NK-92 (cell line): ENCODE measurements around the gene IZUMO1.
A peak's percentile ranks its signal among the peaks of the same experiment; 100 is the strongest.
"Not testable (repeated sequence)": the region's sequence is repeated elsewhere in the genome, so short reads cannot be mapped to it uniquely, and the experiment has no call there.

Experiments used
- DNase-seq: peaks from one replicate; lab custom pipeline; 2025; ENCODE audit not compliant: unreplicated experiment; lab: John Stamatoyannopoulos, UW

IZUMO1 gene

DNA sequence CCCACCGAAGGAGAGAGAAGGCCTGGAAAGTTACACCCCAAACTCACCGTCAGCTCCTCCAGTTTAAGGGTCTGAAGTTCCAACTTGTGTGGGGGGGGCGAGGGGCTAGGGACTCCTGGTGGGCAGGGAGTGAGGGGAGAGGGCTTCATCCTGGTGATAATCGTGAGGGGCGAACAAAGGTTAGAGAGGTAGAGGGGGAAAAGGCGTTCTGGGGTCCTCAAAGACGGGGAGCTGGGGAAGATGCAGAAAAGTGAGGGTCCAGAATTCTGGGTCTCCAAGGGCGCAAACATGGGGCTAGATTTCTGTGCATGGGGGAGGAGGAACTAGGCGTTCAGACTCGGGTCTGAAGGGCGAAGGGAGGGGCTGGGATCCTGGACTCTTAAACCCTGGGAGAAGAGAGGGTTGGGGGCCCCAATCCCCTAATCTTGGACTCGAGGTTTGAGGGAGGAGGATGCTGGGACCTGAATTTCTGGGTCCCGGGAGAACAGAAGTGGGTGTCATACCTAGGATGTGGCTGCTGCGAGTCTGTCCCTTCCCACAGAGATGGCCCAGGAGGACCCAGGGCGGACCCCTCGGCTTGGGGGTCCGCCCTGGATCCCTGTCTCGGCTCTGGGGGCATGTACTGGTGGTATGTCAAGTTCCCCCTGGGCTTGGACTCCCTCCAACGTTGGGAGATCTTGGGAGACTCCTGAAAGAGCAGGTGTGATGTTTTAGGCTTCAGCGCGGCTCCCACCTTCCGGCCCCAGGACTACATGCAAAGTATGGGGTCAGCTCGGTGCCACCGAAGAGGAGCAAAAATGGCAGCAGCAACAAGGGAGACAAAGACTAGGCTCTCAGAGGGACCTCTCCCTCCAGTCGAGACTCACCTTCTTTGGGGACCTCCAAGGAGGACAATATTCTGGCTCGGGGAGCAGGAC is 31.7 kb downstream of the IZUMO1 start:
- DNase-seq: no peak

DNA sequence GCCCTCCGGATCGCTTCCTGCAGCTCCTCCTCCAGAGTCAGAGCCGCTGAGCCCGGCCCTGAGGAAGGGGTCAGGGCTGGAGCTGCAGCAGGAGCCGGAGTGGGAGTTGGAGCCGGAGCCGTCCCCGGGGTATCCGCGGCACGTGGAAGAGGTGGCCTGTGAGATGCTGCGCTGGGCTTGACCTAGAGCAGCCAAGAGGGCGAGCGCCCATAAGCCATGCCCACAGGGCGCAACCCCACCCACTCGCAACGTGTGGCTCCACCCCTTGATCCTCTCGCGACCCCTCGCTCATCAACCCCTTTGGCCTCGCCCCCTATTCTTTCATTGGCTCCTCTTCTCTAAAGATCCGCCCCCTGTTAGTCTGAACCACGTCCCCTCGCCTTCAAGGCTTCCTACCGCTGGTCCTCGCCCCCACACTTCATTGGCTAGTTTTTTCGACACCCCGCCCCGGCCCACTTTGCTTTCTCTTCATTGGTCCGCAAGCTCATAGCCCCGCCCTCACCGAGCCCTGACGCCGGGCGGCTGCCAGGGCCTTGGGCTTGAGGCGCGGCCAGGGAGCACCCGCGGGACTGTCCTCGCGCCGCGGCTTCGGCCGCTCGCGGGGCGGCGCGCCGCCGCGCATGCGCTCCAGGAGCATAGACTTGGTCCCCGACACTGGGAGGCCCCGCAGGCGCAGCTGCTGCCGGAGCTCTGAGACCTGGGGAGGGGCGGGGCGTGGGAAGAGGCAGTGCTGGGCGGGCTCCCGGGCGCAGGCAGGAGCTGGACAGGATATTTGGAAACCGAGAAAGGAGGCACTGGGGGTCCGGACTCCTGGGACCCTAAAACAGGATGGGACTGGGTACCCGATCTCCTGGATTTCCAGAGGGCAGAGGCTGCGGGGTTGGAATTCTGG is 32.6 kb downstream of the IZUMO1 start:
- peak; percentile 83 for DNase-seq

DNA sequence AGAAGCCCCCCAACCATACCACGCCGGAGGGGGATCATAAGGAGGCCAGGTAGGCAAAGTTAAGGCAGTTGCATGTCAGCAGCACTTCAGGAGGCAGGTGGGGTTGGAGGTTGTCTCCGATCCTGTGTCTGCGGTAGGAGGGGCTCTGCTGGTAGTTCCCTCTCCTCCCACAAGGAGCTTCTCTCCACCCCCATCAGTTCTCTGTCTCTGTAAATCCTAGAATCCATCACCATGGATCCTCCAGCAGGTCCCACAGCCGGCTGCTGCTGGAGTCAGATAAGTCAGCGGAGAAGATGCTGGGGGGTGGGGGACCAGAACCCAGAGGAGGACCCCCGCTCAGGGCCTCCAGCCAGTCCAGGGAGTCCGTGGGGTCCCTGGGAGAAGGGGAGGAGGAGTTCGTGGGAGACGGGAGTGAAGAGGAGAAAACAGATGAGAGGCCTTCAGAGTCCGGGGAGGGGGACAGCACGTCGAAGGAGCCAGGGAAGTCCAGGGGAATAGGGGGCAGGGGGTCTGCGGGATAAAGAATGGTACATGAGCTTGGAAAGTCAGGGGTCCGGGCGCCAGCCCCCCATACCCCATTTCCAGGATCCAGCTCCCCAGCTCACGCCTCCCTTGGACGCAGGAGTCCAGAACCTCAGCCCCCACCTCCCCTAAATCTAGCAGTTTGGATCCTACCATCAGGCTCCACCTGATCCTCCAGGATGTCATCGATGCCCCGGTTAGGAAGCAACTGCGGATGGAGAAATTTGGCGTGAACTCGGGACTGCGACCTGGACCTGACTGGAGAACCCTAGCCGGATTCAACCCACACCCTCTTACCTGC is 33.5 kb downstream of the IZUMO1 start:
- DNase-seq: no peak

DNA sequence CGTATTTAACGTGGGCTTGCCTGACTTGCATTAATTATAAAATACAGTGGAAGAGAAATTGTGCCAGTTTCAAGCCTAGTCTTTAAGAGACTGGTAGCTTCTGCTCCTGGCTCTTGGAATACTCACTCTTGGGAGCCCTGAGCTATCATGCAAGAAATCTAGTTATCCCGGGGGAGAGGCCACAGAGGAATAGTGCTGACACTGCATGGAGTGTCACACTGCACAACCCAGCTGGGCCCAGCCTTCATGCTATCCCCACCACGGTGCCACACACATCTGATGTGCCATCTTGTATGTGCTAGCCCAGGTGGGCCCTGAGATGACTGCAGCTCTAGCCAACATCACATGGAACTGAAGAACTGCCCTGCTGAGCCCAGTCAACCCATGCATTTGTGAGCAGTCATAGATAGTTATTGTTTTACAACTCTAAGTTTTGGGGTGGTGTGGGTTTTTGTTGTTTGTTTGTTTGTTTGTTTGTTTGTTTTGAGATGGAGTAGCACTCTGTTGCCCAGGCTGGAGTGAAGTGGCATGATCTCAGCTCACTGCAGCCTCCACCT is 35.5 kb downstream of the IZUMO1 start:
- no peak for DNase-seq

DNA sequence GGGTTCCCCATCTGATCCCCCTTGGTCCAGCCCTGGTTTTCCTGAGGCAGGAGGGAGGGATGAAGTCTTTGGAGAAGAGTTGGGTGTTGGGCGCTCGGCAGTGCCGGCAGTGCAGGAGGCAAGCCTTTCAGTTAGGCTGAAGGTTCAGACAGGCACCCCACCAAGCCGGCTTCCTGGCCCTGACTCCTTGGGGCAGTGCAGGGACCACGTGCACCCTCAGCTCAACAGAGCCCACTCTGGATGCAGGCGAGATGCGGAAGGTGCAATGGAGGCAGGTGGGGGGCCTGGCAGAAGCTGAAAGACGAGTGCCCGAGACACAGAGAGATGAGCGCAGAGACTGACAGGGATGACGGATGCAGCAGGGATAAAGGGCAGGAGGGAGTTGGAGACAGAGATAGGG is 38.2 kb downstream of the IZUMO1 start:
- no peak for DNase-seq

DNA sequence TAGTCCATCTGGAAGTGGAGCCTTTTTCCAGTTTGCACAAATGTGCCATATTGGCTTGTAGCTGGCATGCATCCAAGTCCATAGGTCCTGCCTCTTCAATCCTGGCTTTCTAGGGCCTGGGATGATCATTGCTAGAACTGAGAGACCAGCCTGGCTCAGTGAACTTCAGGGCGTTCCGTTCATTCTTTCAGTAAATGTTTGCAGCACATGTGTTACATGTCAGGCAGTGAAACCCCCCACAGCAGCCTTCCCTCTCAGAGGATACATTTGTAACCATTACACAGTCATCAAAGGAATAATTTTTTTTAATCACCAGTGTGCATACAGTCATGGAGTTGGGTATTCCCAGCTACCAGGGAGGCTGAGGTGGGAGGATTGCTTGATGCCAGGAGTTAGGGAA is 41.3 kb downstream of the IZUMO1 start:
- no peak for DNase-seq

DNA sequence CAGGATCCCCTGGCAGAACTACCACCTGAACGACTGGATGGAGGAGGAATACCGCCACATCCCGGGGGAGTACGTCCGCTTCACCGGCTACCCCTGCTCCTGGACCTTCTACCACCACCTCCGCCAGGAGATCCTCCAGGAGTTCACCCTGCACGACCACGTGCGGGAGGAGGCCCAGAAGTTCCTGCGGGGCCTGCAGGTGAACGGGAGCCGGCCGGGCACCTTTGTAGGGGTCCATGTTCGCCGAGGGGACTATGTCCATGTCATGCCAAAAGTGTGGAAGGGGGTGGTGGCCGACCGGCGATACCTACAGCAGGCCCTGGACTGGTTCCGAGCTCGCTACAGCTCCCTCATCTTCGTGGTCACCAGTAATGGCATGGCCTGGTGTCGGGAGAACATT is 43.4 kb downstream of the IZUMO1 start:
- DNase-seq: no peak

DNA sequence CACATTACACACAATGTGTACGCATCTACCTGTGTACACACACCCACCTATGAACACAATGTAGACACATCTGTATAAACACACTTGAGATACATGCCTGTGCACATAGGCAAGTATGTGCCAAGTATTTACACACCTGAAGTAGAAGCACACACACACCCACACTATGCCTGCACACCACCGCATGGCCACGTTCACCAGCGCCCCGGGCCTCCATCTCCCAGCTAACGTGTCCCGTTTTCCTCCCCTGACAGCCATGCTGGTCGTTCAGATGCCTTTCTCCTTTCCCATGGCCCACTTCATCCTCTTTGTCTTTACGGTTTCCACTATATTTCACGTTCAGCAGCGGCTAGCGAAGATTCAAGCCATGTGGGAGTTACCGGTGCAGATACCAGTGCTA is 44.0 kb downstream of the IZUMO1 start:
- DNase-seq: no peak

DNA sequence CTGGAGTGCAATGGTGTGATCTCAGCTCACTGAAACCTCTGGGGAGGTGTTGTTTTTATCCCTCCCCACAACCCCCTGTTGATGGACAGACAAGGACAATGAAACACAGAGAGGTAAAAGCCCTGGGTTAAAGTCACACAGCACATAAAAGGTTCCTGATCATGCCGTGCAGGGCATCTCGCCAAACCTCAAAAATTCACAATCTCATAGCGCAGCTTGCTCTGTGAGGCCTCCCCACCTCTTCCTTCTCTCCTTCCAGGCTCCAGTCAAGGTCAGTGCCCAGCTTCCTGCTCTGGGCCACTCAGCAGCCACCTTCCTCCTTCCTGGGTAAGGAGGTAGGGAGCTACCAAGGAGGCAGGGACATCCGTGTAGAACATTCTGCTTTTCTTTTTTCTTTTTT is 48.7 kb downstream of the IZUMO1 start:
- no peak for DNase-seq

DNA sequence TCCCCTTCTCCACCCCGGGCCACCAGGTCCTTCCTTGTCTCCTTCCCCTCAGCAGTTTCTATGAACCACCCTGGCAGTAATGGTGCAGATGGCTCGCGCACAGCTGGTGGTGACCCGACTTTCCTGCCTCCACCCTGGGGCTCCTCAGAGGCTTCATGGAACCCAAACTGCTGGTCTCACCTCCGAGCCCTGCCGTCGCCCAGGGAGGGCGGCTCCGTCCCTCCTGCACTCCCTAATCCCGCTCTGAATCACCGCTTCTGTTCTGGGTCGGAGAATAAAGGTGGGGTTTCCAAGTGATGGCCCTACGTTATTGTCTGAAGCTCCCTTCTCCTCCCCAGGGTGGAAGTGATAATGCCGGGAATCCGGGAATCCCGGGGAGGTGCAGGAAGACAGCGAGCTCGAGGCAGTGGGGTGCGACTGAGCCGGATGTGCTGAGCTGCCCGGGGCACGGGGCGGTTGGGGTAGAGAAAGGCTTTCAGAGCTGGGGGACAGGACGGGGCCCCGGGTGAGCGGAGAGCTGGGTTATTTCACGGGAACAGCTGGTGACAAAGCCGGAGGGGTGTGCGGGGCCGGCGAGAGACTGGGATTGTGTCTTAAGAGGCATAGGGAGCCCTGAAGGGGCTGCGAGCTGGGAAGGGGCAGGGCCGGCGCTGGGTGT is 50.2 kb downstream of the IZUMO1 start:
- no peak for DNase-seq

DNA sequence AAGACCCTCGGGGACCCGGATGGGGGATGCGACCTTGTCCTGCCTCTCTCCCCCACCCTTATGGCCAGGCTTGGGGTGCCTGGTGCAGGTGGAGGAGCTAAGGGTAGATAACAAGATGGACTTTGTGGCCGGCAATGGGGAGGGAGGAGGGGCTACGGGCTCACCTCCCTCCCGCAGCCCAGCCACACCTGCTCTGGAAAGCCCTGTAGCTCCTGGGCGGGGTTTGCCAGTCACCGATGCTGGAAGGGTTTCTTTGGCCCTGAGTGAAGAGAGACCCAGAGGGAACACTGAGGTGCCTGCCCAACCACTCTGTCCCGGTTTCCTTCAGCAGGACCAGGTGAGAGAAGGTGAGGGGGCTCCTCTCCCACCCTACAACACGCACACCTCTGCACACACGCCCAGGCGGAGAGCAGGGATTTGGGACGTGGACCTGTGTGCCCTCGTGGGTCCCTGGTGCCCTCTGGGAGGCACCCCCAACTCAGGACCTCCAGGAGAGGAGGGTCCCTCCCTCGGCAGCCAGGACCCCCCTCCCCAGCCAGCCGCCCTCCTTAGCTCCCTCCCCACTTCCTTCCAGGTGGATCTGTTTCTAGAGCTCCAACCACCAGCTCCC is 50.9 kb downstream of the IZUMO1 start, which contains the start of gene FUT2:
Gene FUT2 (plus strand): TSS at position 229 of the 610 bp plus-strand sequence. CDS start 6,986 bp downstream, outside the sequence.
- DNase-seq: no peak

DNA sequence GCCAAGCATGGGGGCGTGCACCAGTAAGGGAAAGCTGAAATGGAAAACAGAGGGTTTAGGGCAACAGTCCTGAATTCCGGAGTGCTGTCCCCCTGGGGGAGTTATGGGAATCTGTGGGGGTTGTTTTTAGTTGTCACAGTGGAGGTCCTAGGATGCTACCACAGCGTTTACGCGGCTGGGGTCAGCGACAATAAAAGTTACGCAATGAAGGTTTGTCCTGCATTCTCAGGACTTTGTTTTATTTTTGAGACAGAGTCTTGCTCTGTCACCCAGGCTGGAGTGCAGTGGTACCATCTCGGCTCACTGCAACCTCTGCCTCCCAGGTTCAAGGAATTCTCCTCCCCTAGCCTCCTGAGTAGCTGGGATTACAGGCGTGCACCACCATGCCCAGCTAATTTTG is 53.1 kb downstream of the IZUMO1 start:
- DNase-seq: not testable (repeated sequence)
